Measurements from ENCODE around the gene PHACTR3. TPM values are rescaled to one million over a fixed set of nuclear protein-coding genes. Genes with fewer than 3 reads are reported as not detected.

The PHACTR3 gene
- total RNA-seq, 2 donors from 2014 or later, result 0.86 to 24.2 TPM

DNA sequence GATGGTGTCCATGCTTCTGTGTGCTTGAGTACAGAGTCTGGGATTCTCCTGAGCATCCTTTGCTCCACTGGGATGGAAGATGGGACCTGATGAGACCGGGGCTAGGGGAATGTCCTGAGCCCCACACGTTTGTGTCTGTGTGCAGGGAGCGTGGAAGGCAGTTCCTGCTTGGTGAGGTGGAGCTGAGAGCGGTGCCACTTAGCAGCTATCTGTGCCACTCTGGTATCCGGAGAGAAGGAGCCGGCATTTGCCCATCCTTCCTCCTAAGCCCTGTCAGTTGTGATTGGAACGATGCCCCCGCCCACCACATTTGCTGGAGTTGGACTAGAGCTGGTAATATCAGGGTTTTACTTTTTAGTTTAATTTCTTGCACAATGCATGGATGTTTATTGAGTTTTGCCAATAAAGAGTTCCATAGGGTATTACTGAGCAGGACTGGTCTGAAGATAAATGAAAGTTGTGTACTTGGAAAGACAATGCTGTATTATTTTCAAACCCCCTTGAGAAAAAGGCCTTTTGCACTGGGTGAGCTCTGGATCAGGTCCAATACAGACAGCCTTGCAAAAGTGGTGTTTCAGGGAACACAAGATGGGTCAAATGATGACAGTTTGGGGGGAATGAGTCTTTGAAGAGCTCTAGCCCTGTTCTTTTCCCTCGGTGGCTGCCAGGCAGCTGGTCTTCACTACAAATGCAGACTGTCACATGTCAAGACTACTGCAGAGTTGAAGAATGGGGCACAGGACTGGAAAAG is 198.3 kb downstream of the PHACTR3 start:
- H3K27ac ChIP-seq, result no peak overlapping the region
- H3K27me3 ChIP-seq, result no peaks in the 10 kb centered on the region
- H3K36me3 ChIP-seq, result no peaks in the 10 kb centered on the region
- TF ChIP-seq, protein P1, sequence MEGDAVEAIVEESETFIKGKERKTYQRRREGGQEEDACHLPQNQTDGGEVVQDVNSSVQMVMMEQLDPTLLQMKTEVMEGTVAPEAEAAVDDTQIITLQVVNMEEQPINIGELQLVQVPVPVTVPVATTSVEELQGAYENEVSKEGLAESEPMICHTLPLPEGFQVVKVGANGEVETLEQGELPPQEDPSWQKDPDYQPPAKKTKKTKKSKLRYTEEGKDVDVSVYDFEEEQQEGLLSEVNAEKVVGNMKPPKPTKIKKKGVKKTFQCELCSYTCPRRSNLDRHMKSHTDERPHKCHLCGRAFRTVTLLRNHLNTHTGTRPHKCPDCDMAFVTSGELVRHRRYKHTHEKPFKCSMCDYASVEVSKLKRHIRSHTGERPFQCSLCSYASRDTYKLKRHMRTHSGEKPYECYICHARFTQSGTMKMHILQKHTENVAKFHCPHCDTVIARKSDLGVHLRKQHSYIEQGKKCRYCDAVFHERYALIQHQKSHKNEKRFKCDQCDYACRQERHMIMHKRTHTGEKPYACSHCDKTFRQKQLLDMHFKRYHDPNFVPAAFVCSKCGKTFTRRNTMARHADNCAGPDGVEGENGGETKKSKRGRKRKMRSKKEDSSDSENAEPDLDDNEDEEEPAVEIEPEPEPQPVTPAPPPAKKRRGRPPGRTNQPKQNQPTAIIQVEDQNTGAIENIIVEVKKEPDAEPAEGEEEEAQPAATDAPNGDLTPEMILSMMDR (IDR thresholded peaks at IDR 0.05), result no peak
- peak; percentile 26 for DNase-seq (ENCODE audit: low spot score)
- H3K4me1 ChIP-seq, result no peaks in the 10 kb centered on the region
- H3K9me3 ChIP-seq, result peaks cover 3 to 11% of the 10 kb centered on the region in 2 donors
- no peak overlapping the region for H3K4me3 ChIP-seq

DNA sequence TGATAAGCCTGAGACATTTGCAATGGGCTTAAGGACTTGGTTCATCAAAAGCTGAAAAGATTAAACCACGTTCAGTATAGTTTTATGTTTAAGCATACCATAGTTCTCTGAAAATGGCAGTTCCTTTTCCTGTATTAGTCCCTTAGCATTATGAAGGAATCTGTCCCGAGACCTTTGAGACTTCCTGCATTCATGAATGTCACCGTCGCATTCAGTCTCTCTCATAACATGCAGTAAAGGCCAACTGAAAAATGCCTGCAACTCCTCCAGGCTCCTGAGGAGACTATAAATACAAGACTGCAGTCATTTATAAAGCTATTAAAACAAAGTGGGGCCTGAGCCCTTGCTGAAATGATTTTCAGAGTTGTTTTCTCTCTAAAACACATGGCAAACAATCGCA is 200.0 kb downstream of the PHACTR3 start:
- H3K36me3 ChIP-seq, result no peaks in the 10 kb centered on the region
- H3K27me3 ChIP-seq, result no peaks in the 10 kb centered on the region
- peaks cover 3 to 11% of the 10 kb centered on the region in 2 donors for H3K9me3 ChIP-seq
- H3K27ac ChIP-seq, result no peak overlapping the region
- TF ChIP-seq, protein P1 (IDR thresholded peaks at IDR 0.05), result no peak
- no peaks in the 10 kb centered on the region for H3K4me1 ChIP-seq
- DNase-seq (ENCODE audit: low spot score), result no peak
- no peak overlapping the region for H3K4me3 ChIP-seq

DNA sequence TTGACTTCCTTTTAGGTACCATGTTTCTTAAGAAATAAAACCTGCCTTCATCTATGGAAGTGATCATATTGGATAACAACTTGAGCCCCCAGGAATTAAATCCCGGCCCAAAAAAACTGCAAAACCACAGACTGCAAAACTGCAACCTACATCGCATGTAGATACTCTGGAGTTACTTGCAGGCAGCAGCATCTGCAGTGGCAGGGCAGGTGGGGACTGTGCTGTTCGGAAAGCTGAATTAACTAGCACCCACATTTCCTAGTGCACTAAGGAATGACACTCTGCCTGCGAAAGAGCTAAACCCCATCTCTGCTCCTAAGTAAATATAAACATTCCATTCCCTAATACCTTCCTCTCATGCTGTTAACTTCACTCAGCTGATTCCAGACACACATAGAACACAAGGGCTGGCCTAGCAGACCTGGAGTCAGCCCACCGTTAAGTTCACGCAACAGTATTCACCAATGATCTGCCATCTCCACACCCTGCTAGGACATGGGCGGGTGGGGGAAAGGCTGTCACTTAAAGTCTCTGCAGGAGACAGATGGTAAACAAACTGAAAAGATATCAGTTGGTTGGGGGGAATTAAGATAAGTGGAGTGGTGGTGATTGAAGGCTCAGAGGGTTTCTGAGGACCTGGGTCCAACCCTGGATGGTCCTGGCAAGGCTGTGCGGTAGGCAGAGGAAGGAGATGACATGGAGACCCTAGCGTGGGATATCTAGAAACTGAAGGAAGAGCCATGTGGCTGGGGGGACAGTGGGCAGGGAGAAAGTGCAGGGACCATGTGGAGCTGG is 200.7 kb downstream of the PHACTR3 start:
- no peak overlapping the region for H3K27ac ChIP-seq
- TF ChIP-seq, protein P1 (IDR thresholded peaks at IDR 0.05), result no peak
- DNase-seq (ENCODE audit: low spot score), result peak; percentile 32

DNA sequence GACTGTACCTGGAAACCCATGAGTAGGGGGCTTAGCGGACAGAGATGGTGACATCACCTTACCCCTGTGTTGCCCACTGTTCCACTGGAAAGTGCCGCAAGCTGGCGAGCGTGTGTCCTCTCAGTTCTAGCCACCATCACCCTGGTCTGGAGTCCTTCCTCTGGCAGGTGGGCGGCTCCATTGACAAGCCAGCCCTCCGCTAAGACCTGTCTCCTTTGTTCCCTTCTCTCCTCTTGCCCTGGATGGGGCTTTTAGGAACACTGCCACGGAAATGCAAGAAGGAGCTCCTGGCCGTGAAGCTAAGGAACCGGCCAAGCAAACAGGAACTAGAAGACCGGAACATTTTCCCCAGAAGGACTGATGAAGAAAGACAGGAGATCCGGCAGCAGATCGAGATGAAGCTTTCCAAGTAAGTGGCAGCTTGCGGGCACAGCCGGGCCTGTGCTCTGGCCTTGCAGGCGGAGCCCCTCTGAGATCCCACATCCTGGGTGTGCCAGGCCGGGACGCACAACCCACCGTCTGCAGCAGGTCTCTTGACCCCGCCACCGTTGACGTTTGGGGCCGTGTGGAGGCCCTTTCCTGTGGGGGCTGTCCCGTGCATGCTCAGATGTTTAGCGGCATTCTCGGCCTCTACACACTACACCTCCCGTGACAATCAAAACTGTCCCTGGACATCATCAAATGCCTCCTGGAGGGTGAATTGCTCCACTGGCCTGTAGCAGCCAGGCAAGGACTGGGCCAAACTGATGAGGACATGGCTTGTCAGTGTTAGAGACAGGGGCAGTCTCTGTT is 201.6 kb downstream of the PHACTR3 start:
- no peaks in the 10 kb centered on the region for H3K4me1 ChIP-seq
- TF ChIP-seq, protein P1 (IDR thresholded peaks at IDR 0.05), result no peak
- H3K27me3 ChIP-seq, result no peaks in the 10 kb centered on the region
- no peak overlapping the region for H3K27ac ChIP-seq
- DNase-seq (ENCODE audit: low spot score), result peak; percentile 38
- no peaks in the 10 kb centered on the region for H3K36me3 ChIP-seq
- H3K4me3 ChIP-seq, result no peak overlapping the region
- H3K9me3 ChIP-seq, result peaks cover 0 to 2% of the 10 kb centered on the region in 2 donors

More for the DNA sequence above, 200.7 kb downstream of the PHACTR3 start:
- Histone ChIP-seq H3K36me3 (no peaks in the 10 kb centered on the region), H3K4me3 (no peak overlapping the region), H3K4me1 (no peaks in the 10 kb centered on the region), H3K27me3 (no peaks in the 10 kb centered on the region), H3K9me3 (peaks cover 3 to 11% of the 10 kb centered on the region in 2 donors)

DNA sequence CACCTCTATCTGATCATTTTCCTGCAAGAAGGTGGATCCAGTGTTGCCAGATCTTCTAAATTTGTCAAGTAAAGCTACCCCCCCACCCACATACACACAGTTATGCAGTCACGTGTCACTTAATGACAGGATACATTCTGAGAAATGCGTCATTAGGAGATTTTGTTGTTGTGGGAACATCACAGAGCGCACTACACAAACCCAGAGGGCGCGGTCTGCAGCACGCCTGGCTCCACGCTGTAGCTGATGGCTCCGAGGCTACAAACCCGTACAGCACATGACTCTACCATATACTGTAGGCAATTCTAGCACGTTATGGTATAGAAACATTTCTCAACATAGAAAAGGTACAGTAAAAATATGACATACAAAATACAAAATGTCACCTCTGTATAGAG is 202.2 kb downstream of the PHACTR3 start:
- peak; percentile 30 for DNase-seq (ENCODE audit: low spot score)
- H3K36me3 ChIP-seq, result no peaks in the 10 kb centered on the region
- no peak overlapping the region for H3K4me3 ChIP-seq
- no peaks in the 10 kb centered on the region for H3K27me3 ChIP-seq
- no peaks in the 10 kb centered on the region for H3K4me1 ChIP-seq
- TF ChIP-seq, protein P1 (IDR thresholded peaks at IDR 0.05), result no peak
- H3K9me3 ChIP-seq, result no peaks in the 10 kb centered on the region
- H3K27ac ChIP-seq, result no peak overlapping the region

All from right atrium auricular region (tissue), 2 donors.